ENCODE results near the gene LILRA1.
"Not testable (repeated sequence)": the region's sequence is repeated elsewhere in the genome, so short reads cannot be mapped to it uniquely, and the experiment has no call there.

The LILRA1 gene

GRCh38 chr19:54593445-54593844, at the start of gene LILRA1:
LILRA1 (plus strand) TSS chr19:54593632; CDS start chr19:54594245, 613 bp downstream.
- not testable (repeated sequence) for DNase-seq

DNA sequence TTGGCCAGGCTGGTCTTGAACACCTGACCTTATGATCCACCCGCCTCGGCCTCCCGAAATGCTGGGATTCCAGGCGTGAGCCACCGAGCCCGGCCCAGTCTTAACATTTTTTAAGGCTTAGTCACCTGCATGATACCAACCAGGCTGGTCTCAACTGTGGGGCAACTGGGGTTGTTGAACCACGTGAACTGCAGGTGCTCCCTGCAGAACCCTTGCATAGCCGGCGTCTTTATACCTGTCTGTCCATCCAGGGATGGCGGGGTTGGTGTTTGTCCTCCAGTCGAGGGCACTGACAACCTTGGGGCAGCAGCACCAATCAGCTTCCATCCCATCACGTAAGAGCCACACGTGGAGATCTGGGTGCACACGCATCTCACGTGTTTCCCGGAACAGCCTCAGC, 44.6 kb upstream of the LILRA1 start:
- no peak for DNase-seq

GRCh38 chr19:54549224-54549623, 44.2 kb upstream of the LILRA1 start:
- DNase-seq, result no peak

DNA sequence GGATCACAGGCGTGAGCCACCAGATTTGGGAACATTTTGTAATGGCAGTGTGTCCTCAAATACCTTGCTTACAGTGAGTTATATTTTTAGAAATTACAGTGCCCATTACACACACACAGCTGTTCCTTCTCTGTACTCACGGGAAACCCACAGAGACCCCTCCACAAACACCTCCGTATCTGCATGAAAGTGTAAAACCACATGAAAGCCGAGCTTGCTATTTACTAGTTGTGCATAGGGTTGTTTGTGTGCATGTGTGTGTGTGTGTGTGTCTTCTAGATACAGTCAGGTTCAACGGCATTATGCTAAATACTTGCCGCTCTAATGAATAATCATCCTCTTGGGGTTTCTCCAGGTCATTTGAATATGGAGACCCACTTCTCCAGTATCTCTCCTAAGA, 42.1 kb upstream of the LILRA1 start:
- DNase-seq, result no peak

- no peak for DNase-seq
These were observed 41.2 kb upstream of the LILRA1 start for GRCh38 chr19:54551950-54552912.

DNA sequence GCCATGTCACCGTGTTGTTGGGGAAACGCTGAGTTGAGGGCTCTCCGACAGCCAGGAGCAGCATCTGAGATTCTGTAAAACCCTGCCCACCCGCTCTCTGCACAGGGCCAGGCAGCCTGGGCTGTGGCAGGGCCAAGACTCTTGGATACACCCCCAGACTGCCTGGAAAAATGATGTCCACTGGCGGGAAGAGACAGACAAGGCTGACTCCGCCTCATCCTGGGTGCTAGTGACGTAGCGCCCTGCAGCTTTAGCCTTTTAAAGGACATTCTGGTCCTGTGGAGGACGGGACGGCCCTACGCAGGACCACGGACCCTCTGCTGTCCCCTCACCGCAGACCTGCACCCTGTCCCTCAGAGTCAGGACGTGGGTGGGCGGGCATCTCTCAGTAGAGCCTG, 40.5 kb upstream of the LILRA1 start:
- DNase-seq, result no peak

GRCh38 chr19:54554006-54554405, 39.4 kb upstream of the LILRA1 start:
- no peak for DNase-seq

DNA sequence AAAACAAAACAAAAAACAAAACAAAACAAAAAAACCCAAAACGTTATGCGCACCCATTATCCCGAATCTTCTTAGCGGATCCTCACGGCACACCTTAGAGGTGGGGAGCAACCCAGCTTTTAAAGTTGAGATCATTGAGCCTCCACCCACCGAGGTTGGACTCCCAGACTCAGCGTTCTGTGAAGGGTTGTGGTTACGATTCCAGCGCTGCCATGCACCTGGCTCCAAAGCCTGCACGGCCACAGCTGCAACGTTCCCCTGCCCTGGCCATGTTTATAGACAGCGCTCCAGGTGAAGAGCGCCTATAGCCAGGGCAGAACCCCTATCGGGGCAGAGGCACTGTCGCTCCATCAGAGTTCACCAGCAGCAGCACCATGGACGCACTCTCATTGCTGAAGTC, 38.5 kb upstream of the LILRA1 start:
- DNase-seq, result no peak

DNA sequence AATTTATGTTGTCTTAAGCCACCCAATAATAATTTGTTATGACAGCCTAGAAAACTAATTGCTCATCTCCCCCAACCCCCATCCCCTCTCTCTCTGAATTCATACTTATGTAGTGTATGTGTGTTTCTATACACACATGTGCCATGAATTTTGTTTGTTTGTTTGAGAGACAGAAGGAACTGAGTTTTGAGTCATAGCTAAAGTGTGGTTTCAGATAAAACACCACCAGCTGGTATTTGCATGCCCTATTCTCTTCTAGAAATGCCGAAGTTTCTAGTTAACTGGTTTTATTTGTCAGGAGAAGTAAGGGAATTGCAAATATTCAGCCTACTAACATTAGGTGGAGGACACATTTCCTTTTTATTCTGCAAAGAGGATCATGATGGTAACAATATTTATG, 37.2 kb upstream of the LILRA1 start:
- no peak for DNase-seq

- no peak for DNase-seq
These were observed 35.1 kb upstream of the LILRA1 start for GRCh38 chr19:54558339-54558738.

- no peak for DNase-seq
These were observed 32.5 kb upstream of the LILRA1 start for GRCh38 chr19:54560881-54561385.

GRCh38 chr19:54561840-54562239, 31.6 kb upstream of the LILRA1 start:
- no peak for DNase-seq

DNA sequence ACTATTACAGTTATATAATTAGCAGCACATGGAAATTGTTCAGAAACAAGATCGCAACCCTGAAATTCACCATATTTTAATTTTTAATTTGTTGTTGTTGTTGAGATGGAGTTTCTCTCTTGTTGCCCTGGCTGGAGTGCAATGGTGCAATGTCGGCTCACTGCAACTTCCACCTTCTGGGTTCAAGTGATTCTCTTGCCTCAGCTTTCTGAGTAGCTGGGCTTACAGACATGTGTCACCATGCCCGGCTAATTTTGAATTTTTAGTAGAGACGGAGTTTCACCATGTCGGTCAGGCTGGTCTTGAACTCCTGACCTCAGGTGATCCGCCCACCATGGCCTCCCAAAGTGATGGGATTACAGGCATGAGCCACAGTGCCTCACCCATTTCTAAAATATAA, 30.2 kb upstream of the LILRA1 start:
- not testable (repeated sequence) for DNase-seq

- DNase-seq, result no peak
These were observed 23.1 kb upstream of the LILRA1 start for GRCh38 chr19:54570316-54570715.

DNA sequence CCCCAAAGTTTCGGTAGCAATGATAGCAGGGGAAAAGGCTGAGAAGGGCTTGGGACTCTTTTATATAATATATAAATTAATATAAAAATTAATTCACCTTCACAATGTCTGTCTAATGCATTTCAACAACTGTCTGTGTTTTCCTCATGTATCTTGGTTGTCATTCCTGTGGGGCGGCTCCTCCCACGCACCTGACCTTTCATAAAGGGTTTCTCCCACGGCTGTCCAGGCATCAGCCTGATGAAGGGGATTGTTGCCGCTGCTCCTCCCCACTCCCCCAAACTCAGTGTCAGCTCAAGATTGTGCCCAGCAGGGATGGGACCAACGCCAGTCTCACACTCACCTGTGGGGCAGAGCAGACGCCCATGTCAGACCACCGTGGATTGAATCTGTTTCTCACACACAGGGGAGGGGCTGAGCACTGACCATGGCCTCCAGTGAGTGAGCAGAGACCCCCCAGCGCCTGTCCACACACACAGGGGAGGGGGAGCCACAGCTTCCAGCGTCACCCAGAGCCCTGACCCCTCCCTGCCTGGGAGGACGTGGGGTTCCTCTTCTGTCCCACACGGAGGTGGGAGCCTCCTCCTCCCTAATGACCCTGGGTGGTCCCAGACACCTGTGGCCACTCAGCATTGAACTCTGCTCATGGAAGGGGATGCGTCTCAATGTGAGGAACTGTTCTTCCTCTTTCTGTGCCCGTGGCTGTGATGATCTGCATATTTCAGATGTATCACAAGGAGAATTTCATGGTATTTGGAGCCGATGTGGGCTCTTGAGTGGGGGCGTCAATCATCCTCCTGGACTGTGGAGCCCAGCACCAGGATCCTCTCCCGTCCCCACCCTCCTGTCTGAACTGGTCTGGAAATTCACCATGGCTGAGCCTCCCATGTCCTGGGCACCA, 21.5 kb upstream of the LILRA1 start:
- DNase-seq, result not testable (repeated sequence)

DNA sequence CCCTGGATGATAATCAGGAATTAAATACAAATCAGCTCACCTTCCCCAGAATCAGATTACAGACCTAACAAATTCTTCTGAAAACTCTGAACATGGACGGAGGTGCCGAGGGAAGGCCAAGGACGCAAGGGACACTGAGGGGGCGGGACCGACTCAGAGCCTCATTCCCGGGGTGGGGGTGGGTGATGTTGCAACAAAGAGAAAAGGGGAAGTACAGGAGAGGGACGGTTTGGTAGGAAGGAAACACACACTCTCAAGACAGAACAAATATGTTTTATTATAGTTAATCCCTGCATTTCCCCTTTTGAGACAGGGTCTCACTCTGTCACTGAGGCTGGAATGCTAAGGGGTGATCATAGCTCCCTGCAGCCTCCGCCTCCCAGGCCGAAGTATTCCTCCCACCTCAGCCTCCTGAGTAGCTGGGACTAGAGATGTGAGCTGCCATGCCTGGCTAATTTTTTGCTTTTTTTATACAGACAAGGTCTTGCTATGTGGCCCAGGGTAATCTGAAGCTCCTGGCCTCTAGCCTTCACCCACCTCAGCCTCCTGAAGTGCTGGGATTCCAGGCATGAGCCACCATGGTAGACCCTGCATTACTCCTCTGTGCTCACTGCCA, 20.6 kb upstream of the LILRA1 start:
- no peak for DNase-seq

GRCh38 chr19:54573330-54573872, 20.0 kb upstream of the LILRA1 start, which contains the start of gene LILRA2:
LILRA2 (plus strand) TSS chr19:54573790; CDS start chr19:54573879, 89 bp downstream.
- DNase-seq, result no peak

- no peak for DNase-seq
These were observed 19.4 kb upstream of the LILRA1 start for GRCh38 chr19:54574051-54574450.

DNA sequence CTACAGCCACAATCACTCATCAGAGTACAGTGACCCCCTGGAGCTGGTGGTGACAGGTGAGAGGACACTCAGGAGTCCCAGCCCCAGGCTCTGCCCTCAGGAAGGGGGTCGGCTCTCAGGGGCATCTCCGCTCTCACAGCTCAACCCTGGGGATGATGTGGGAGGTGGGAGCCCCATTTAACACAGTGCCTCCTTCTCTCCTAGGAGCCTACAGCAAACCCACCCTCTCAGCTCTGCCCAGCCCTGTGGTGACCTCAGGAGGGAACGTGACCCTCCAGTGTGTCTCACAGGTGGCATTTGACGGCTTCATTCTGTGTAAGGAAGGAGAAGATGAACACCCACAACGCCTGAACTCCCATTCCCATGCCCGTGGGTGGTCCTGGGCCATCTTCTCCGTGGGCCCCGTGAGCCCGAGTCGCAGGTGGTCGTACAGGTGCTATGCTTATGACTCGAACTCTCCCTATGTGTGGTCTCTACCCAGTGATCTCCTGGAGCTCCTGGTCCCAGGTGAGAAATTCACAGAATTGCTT, 18.8 kb upstream of the LILRA1 start:
- no peak for DNase-seq

DNA sequence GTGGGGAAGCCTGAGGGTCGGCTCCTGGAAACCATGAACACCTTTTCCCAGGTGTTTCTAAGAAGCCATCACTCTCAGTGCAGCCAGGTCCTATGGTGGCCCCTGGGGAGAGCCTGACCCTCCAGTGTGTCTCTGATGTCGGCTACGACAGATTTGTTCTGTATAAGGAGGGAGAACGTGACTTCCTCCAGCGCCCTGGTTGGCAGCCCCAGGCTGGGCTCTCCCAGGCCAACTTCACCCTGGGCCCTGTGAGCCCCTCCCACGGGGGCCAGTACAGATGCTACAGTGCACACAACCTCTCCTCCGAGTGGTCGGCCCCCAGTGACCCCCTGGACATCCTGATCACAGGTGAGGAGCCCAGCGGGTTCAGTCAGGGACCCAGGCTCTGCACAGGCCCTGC, 18.2 kb upstream of the LILRA1 start:
- DNase-seq, result not testable (repeated sequence)

- no peak for DNase-seq
These were observed 16.9 kb upstream of the LILRA1 start for GRCh38 chr19:54576411-54576976.

- no peak for DNase-seq
These were observed 16.1 kb upstream of the LILRA1 start for GRCh38 chr19:54577334-54577733.

Measured in NCI-H1417 treated with DMSO at 0.1 percent for 48 hours (cell line).